ENCODE data around the gene SLC12A4. TPM values are rescaled to one million over a fixed set of nuclear protein-coding genes. Genes with fewer than 3 reads are reported as not detected.

The SLC12A4 gene
- total and polyA plus RNA-seq, 2 of the 13 experiments (the other 11 are each of a cell fraction or from before 2014, with no cell fraction given): 65.1 to 84.3 TPM

DNA sequence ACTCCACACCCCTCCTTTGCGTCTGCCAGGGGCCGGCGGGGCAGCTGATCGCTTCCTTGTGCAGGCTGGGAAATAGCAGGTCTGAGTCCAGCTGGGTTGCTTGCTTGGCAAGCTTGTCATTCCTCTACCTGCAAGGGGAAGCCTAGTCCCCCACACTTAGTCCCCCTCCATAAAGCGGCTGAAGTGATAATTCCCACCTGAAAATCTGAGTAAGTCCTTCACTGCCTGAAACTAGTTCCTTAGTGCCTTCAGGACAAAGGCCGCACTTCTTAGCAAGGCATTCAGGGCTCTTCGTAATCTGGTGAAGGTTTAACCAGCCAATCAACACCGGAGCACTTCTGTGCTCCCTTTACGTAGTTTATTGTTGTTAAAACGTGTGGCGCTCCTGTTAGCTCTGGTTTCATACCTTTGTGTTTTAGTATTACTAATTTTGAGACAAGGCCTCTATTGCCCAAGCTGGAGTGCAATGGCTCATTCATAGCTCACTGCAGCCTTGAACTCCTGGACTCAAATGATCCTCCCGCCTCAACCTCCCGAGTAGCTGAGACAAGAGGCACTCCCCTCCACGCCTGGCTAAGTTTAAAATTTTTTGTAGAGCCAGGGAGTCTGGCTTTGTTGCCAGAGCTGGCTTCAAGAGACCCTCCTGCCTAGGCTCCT, 74.6 kb downstream of the SLC12A4 start (continued):
- TF ChIP-seq NR2C2 (CRISPR knock-in tag; IDR thresholded peaks at IDR 0.05; ENCODE audit: borderline replicate concordance): no peak
- TF ChIP-seq MED1 (CRISPR knock-in tag; IDR thresholded peaks at IDR 0.05): no peak
- TF ChIP-seq ZSCAN25 (CRISPR knock-in tag; IDR thresholded peaks at IDR 0.05): peak; percentile 4; the same call in 1 of the 2 replicates
- TF ChIP-seq, protein P1, sequence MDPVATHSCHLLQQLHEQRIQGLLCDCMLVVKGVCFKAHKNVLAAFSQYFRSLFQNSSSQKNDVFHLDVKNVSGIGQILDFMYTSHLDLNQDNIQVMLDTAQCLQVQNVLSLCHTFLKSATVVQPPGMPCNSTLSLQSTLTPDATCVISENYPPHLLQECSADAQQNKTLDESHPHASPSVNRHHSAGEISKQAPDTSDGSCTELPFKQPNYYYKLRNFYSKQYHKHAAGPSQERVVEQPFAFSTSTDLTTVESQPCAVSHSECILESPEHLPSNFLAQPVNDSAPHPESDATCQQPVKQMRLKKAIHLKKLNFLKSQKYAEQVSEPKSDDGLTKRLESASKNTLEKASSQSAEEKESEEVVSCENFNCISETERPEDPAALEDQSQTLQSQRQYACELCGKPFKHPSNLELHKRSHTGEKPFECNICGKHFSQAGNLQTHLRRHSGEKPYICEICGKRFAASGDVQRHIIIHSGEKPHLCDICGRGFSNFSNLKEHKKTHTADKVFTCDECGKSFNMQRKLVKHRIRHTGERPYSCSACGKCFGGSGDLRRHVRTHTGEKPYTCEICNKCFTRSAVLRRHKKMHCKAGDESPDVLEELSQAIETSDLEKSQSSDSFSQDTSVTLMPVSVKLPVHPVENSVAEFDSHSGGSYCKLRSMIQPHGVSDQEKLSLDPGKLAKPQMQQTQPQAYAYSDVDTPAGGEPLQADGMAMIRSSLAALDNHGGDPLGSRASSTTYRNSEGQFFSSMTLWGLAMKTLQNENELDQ (CRISPR knock-in tag; IDR thresholded peaks at IDR 0.05; ENCODE audit: borderline replicate concordance): 0 out of 2 replicates have a peak, but pooled peaks have one; percentile 29
- TF ChIP-seq, protein P2, sequence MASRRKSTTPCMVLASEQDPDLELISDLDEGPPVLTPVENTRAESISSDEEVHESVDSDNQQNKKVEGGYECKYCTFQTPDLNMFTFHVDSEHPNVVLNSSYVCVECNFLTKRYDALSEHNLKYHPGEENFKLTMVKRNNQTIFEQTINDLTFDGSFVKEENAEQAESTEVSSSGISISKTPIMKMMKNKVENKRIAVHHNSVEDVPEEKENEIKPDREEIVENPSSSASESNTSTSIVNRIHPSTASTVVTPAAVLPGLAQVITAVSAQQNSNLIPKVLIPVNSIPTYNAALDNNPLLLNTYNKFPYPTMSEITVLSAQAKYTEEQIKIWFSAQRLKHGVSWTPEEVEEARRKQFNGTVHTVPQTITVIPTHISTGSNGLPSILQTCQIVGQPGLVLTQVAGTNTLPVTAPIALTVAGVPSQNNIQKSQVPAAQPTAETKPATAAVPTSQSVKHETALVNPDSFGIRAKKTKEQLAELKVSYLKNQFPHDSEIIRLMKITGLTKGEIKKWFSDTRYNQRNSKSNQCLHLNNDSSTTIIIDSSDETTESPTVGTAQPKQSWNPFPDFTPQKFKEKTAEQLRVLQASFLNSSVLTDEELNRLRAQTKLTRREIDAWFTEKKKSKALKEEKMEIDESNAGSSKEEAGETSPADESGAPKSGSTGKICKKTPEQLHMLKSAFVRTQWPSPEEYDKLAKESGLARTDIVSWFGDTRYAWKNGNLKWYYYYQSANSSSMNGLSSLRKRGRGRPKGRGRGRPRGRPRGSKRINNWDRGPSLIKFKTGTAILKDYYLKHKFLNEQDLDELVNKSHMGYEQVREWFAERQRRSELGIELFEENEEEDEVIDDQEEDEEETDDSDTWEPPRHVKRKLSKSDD (CRISPR knock-in tag; IDR thresholded peaks at IDR 0.05; ENCODE audit: low read depth): no peak; the same call in 1 of the 2 replicates
- 0 out of 2 replicates have a peak, but pooled peaks have one; percentile 5 for TF ChIP-seq ZNF446 (CRISPR knock-in tag; IDR thresholded peaks at IDR 0.05)
- no peak for TF ChIP-seq MED13 (CRISPR knock-in tag; IDR thresholded peaks at IDR 0.05)
- no peak for TF ChIP-seq CCDC6 (CRISPR knock-in tag; IDR thresholded peaks at IDR 0.05)
- no peak for TF ChIP-seq WIZ (CRISPR knock-in tag; IDR thresholded peaks at IDR 0.05)
- TF ChIP-seq KAT2B (IDR thresholded peaks at IDR 0.05; ENCODE audit: borderline replicate concordance, low read depth, low read length): no peak
- TF ChIP-seq, protein P3, sequence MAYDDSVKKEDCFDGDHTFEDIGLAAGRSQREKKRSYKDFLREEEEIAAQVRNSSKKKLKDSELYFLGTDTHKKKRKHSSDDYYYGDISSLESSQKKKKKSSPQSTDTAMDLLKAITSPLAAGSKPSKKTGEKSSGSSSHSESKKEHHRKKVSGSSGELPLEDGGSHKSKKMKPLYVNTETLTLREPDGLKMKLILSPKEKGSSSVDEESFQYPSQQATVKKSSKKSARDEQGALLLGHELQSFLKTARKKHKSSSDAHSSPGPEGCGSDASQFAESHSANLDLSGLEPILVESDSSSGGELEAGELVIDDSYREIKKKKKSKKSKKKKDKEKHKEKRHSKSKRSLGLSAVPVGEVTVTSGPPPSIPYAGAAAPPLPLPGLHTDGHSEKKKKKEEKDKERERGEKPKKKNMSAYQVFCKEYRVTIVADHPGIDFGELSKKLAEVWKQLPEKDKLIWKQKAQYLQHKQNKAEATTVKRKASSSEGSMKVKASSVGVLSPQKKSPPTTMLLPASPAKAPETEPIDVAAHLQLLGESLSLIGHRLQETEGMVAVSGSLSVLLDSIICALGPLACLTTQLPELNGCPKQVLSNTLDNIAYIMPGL (CRISPR knock-in tag; IDR thresholded peaks at IDR 0.05; ENCODE audit: borderline replicate concordance in 1 of 2, low read depth in 1 of 2): 0 out of 4 replicates have a peak, but pooled peaks of 1 of the 2 experiments have one; percentile 1
- no peak for TF ChIP-seq ZNF180 (CRISPR knock-in tag; IDR thresholded peaks at IDR 0.05; ENCODE audit: borderline replicate concordance, low read depth)
- TF ChIP-seq PHF21A (CRISPR knock-in tag; IDR thresholded peaks at IDR 0.05): 0 out of 2 replicates have a peak, but pooled peaks have one; percentile 36
- no peak for TF ChIP-seq REPIN1 (CRISPR knock-in tag; IDR thresholded peaks at IDR 0.05; ENCODE audit: borderline replicate concordance, low read depth)
- TF ChIP-seq, protein P4, sequence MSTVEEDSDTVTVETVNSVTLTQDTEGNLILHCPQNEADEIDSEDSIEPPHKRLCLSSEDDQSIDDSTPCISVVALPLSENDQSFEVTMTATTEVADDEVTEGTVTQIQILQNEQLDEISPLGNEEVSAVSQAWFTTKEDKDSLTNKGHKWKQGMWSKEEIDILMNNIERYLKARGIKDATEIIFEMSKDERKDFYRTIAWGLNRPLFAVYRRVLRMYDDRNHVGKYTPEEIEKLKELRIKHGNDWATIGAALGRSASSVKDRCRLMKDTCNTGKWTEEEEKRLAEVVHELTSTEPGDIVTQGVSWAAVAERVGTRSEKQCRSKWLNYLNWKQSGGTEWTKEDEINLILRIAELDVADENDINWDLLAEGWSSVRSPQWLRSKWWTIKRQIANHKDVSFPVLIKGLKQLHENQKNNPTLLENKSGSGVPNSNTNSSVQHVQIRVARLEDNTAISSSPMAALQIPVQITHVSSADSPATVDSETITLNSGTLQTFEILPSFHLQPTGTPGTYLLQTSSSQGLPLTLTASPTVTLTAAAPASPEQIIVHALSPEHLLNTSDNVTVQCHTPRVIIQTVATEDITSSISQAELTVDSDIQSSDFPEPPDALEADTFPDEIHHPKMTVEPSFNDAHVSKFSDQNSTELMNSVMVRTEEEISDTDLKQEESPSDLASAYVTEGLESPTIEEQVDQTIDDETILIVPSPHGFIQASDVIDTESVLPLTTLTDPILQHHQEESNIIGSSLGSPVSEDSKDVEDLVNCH (CRISPR knock-in tag; IDR thresholded peaks at IDR 0.05): no peak
- TF ChIP-seq HNRNPL (IDR thresholded peaks at IDR 0.05; ENCODE audit: low read depth, low read length): no peak
- TF ChIP-seq KDM5A (IDR thresholded peaks at IDR 0.05; ENCODE audit: borderline replicate concordance, low read length): no peak; the same call in 1 of the 2 replicates
- no peak for TF ChIP-seq KLF15 (CRISPR knock-in tag; IDR thresholded peaks at IDR 0.05; ENCODE audit: borderline replicate concordance)
